WTC11 (cell line): ENCODE data around the gene ZNF415. TPM values are rescaled to one million over a fixed set of nuclear protein-coding genes. Genes with fewer than 3 reads are reported as not detected.

Source experiments
- ATAC-seq: fragments of 200-7000 bp; cut with Tn5 transposase; 2 replicates; pipeline ENCODE4 v1.10.0; 2021; ENCODE audit warnings: mild to moderate bottlenecking, moderate library complexity
- CTCF ChIA-PET: fragments of 300-600 bp; sonication (Branson Sonifier 250); formaldehyde crosslinking; loops from one replicate; lab custom pipeline; 2021; ENCODE audit warnings: antibody characterized with exemption; lab: Charles Lee
- POLR2A ChIA-PET: fragments of 350-600 bp; sonication (Branson Sonifier 250); formaldehyde crosslinking; loops from one replicate; lab custom pipeline; 2021; ENCODE audit warnings: antibody characterized with exemption; lab: Charles Lee
- DNase-seq: peaks from one replicate; pipeline ENCODE4 v3.0.0; 2021; ENCODE audit warnings: low spot score
- H3K27ac Mint-ChIP-seq: 2 replicates; pipeline ENCODE4 v1.8.0; 2021; ENCODE audit warnings: mixed read lengths
- H3K27me3 Mint-ChIP-seq: 2 replicates; pipeline ENCODE4 v1.8.0; 2021; ENCODE audit warnings: low read depth, mild to moderate bottlenecking, moderate library complexity, mixed read lengths
- H3K36me3 Mint-ChIP-seq: 2 replicates; pipeline ENCODE4 v1.8.0; 2021; ENCODE audit warnings: mixed read lengths
- H3K4me1 Mint-ChIP-seq: 2 replicates; pipeline ENCODE4 v1.8.0; 2022; ENCODE audit warnings: mixed read lengths
- H3K4me3 Mint-ChIP-seq: 2 replicates; pipeline ENCODE4 v1.8.0; 2021; ENCODE audit warnings: mild to moderate bottlenecking, moderate library complexity, mixed read lengths
- H3K9me3 Mint-ChIP-seq: 2 replicates; pipeline ENCODE4 v1.8.0; 2021; ENCODE audit warnings: mixed read lengths
- AFF4 ChIP-seq: sonication (generic); formaldehyde crosslinking; IDR thresholded peaks from 2 replicates; pipeline ENCODE4 v1.8.1; 2023; ENCODE audit warnings: mild to moderate bottlenecking, missing genetic modification reagents, borderline replicate concordance
- CREM ChIP-seq: sonication (generic); formaldehyde crosslinking; IDR thresholded peaks from 2 replicates; pipeline ENCODE4 v1.8.1; 2022; ENCODE audit warnings: mild to moderate bottlenecking, missing genetic modification reagents, moderate library complexity
- E2F4 ChIP-seq: sonication (generic); formaldehyde crosslinking; IDR thresholded peaks from 2 replicates; pipeline ENCODE4 v1.8.1; 2022; ENCODE audit warnings: low read depth, mild to moderate bottlenecking, moderate library complexity, missing genetic modification reagents, borderline replicate concordance
- HMGA2 ChIP-seq: fragments of 250-450 bp; sonication (Bioruptor Pico); IDR thresholded peaks from 2 replicates; pipeline ENCODE4 v1.4.0; 2021; ENCODE audit warnings: mild to moderate bottlenecking, moderate library complexity
- KAT7 ChIP-seq: sonication (generic); formaldehyde crosslinking; IDR thresholded peaks from 2 replicates; pipeline ENCODE4 v1.8.1; 2023; ENCODE audit warnings: missing genetic modification reagents, mild to moderate bottlenecking, borderline replicate concordance
- NFATC4 ChIP-seq: fragments of 250-450 bp; sonication (Bioruptor Pico); IDR thresholded peaks from 2 replicates; pipeline ENCODE4 v1.9.0; 2021; ENCODE audit warnings: mild to moderate bottlenecking
- NFYB ChIP-seq: sonication (generic); formaldehyde crosslinking; conservative IDR thresholded peaks from 2 replicates; pipeline ENCODE4 v1.8.0; 2022; ENCODE audit warnings: low read depth, missing genetic modification reagents
- NR2C2 ChIP-seq: sonication (generic); formaldehyde crosslinking; IDR thresholded peaks from 2 replicates; pipeline ENCODE4 v1.8.0; 2022; ENCODE audit warnings: mild to moderate bottlenecking, missing genetic modification reagents
- PRRX2 ChIP-seq: fragments of 250-450 bp; sonication (Bioruptor Pico); IDR thresholded peaks from 2 replicates; pipeline ENCODE4 v1.8.0; 2021; ENCODE audit warnings: mild to moderate bottlenecking
- RELA ChIP-seq: sonication (generic); formaldehyde crosslinking; IDR thresholded peaks from 2 replicates; pipeline ENCODE4 v1.8.1; 2022; ENCODE audit warnings: missing genetic modification reagents, mild to moderate bottlenecking, borderline replicate concordance
- RORB ChIP-seq: fragments of 250-450 bp; sonication (Bioruptor Pico); IDR thresholded peaks from 2 replicates; pipeline ENCODE4 v1.9.0; 2021; ENCODE audit warnings: mild to moderate bottlenecking
- SMAD4 ChIP-seq: sonication (generic); formaldehyde crosslinking; IDR thresholded peaks from 2 replicates; pipeline ENCODE4 v1.8.0; 2022; ENCODE audit warnings: mild to moderate bottlenecking, missing genetic modification reagents
- STAT6 ChIP-seq: sonication (generic); formaldehyde crosslinking; conservative IDR thresholded peaks from 2 replicates; pipeline ENCODE4 v1.8.1; 2023; ENCODE audit warnings: mild to moderate bottlenecking, low read depth, missing genetic modification reagents, moderate library complexity
- TP53 ChIP-seq: sonication (generic); formaldehyde crosslinking; IDR thresholded peaks from 2 replicates; pipeline ENCODE4 v1.8.1; 2023; ENCODE audit warnings: mild to moderate bottlenecking, missing genetic modification reagents
- total RNA-seq: library from RNA; stranded (reverse); gene quantifications from 3 replicates; pipeline ENCODE4 v1.2.3, GENCODE V29; 2021
- TF ChIP-seq, protein P1 (sequence below): sonication (generic); formaldehyde crosslinking; IDR thresholded peaks from 2 replicates; pipeline ENCODE4 v1.8.0; 2023; ENCODE audit warnings: missing genetic modification reagents, mild to moderate bottlenecking, borderline replicate concordance
- TF ChIP-seq, protein P2 (sequence below): fragments of 250-450 bp; sonication (Bioruptor Pico); conservative IDR thresholded peaks from 2 replicates; pipeline ENCODE4 v1.9.0; 2021; ENCODE audit warnings: mild to moderate bottlenecking
- TF ChIP-seq, protein P3 (sequence below): sonication (generic); formaldehyde crosslinking; IDR thresholded peaks from 2 replicates; pipeline ENCODE4 v1.8.1; 2023; ENCODE audit warnings: mild to moderate bottlenecking, missing genetic modification reagents, moderate library complexity
- TF ChIP-seq, protein P4 (sequence below): sonication (generic); formaldehyde crosslinking; IDR thresholded peaks from 2 replicates; pipeline ENCODE4 v1.8.1; 2023; ENCODE audit warnings: mild to moderate bottlenecking, missing genetic modification reagents
- TF ChIP-seq, protein P5 (sequence below): sonication (generic); formaldehyde crosslinking; IDR thresholded peaks from 2 replicates; pipeline ENCODE4 v1.8.1; 2023; ENCODE audit warnings: mild to moderate bottlenecking, missing genetic modification reagents

ZNF415 gene
- total RNA-seq, 1 experiment from 2014 or later = 11.2 TPM

DNA sequence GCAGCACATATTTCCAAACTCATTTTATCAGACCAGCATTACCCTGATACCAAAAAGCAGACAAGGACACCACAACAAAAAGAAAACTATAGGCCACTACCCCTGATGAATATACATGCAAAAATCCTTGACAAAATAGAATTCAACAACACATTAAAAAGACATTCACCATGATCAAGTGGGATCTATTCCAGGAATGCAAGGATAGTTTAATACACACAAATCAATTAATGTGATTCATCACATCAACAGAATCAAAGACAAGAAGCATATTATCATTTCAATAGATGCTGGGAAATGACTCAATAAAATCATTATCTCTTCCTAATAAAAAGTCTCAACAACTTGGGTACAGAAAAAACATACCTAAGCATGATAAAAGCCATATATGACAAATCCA is 14.9 kb upstream of the ZNF415 start:
- peaks cover 54% of the 10 kb centered on the region for H3K9me3 Mint-ChIP-seq
- H3K36me3 Mint-ChIP-seq = peaks cover 85% of the 10 kb centered on the region
- DNase-seq (no peak), ATAC-seq (no peak)
- H3K4me3 Mint-ChIP-seq = no peak overlapping the region
- no peak overlapping the region for H3K27ac Mint-ChIP-seq
- no peaks in the 10 kb centered on the region for H3K27me3 Mint-ChIP-seq
- POLR2A ChIA-PET = no interaction called here
- H3K4me1 Mint-ChIP-seq = no peaks in the 10 kb centered on the region
- CTCF ChIA-PET = interaction anchor here (1.1 to 1.5 kb wide), 1 partner anchor 71 kb away, joined by 3 to 6 read pairs; no protein-coding TSS in a partner anchor
- TF ChIP-seq, protein P1, sequence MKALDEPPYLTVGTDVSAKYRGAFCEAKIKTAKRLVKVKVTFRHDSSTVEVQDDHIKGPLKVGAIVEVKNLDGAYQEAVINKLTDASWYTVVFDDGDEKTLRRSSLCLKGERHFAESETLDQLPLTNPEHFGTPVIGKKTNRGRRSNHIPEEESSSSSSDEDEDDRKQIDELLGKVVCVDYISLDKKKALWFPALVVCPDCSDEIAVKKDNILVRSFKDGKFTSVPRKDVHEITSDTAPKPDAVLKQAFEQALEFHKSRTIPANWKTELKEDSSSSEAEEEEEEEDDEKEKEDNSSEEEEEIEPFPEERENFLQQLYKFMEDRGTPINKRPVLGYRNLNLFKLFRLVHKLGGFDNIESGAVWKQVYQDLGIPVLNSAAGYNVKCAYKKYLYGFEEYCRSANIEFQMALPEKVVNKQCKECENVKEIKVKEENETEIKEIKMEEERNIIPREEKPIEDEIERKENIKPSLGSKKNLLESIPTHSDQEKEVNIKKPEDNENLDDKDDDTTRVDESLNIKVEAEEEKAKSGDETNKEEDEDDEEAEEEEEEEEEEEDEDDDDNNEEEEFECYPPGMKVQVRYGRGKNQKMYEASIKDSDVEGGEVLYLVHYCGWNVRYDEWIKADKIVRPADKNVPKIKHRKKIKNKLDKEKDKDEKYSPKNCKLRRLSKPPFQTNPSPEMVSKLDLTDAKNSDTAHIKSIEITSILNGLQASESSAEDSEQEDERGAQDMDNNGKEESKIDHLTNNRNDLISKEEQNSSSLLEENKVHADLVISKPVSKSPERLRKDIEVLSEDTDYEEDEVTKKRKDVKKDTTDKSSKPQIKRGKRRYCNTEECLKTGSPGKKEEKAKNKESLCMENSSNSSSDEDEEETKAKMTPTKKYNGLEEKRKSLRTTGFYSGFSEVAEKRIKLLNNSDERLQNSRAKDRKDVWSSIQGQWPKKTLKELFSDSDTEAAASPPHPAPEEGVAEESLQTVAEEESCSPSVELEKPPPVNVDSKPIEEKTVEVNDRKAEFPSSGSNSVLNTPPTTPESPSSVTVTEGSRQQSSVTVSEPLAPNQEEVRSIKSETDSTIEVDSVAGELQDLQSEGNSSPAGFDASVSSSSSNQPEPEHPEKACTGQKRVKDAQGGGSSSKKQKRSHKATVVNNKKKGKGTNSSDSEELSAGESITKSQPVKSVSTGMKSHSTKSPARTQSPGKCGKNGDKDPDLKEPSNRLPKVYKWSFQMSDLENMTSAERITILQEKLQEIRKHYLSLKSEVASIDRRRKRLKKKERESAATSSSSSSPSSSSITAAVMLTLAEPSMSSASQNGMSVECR (CRISPR knock-in tag) = no peak
- no peak for TF ChIP-seq SMAD4
- no peak for TF ChIP-seq RORB (CRISPR knock-in tag)
- TF ChIP-seq RELA (CRISPR knock-in tag) = no peak
- TF ChIP-seq, protein P2, sequence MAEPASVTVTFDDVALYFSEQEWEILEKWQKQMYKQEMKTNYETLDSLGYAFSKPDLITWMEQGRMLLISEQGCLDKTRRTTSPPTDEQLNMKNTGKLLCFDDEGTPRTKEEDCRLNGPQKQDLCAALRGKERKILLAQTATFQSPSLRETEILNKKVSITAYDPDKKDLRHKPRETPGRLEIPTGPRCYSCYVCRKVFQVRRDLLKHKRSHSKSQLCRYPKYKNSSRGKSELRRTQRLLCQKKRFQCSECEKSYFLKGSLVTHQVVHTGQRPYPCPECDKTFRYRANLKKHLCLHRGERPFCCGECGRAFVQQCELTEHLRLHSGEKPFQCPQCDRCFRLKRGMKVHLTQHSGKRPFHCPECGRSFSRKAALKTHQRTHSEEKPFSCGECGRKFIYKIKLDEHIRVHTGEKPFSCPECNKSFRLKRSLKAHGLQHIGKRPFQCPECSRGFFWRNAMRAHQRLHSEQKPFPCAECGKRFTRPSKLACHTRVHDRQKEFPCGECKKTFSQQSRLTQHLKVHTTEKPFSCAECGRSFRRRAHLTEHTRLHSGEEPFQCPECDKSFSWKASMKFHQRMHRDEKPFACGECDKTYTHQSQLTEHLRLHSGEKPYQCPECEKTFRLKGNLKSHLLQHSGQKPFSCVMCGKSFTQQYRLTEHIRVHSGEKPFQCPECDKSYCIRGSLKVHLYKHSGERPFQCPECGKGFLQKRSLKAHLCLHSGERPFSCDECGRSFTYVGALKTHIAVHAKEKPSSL (CRISPR knock-in tag) = no peak
- no peak for TF ChIP-seq E2F4 (CRISPR knock-in tag)
- TF ChIP-seq KAT7 (CRISPR knock-in tag) = no peak
- no peak for TF ChIP-seq PRRX2 (CRISPR knock-in tag)
- no peak for TF ChIP-seq NFATC4
- TF ChIP-seq CREM (CRISPR knock-in tag) = no peak
- TF ChIP-seq NR2C2 = no peak
- TF ChIP-seq NFYB (CRISPR knock-in tag) = no peak
- TF ChIP-seq STAT6 (CRISPR knock-in tag) = no peak
- no peak for TF ChIP-seq TP53 (CRISPR knock-in tag)
- TF ChIP-seq, protein P3, sequence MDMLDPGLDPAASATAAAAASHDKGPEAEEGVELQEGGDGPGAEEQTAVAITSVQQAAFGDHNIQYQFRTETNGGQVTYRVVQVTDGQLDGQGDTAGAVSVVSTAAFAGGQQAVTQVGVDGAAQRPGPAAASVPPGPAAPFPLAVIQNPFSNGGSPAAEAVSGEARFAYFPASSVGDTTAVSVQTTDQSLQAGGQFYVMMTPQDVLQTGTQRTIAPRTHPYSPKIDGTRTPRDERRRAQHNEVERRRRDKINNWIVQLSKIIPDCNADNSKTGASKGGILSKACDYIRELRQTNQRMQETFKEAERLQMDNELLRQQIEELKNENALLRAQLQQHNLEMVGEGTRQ (CRISPR knock-in tag) = no peak
- TF ChIP-seq AFF4 (CRISPR knock-in tag) = no peak
- TF ChIP-seq, protein P4, sequence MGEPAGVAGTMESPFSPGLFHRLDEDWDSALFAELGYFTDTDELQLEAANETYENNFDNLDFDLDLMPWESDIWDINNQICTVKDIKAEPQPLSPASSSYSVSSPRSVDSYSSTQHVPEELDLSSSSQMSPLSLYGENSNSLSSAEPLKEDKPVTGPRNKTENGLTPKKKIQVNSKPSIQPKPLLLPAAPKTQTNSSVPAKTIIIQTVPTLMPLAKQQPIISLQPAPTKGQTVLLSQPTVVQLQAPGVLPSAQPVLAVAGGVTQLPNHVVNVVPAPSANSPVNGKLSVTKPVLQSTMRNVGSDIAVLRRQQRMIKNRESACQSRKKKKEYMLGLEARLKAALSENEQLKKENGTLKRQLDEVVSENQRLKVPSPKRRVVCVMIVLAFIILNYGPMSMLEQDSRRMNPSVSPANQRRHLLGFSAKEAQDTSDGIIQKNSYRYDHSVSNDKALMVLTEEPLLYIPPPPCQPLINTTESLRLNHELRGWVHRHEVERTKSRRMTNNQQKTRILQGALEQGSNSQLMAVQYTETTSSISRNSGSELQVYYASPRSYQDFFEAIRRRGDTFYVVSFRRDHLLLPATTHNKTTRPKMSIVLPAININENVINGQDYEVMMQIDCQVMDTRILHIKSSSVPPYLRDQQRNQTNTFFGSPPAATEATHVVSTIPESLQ (CRISPR knock-in tag) = no peak
- TF ChIP-seq HMGA2 (CRISPR knock-in tag) = no peak
- TF ChIP-seq, protein P5, sequence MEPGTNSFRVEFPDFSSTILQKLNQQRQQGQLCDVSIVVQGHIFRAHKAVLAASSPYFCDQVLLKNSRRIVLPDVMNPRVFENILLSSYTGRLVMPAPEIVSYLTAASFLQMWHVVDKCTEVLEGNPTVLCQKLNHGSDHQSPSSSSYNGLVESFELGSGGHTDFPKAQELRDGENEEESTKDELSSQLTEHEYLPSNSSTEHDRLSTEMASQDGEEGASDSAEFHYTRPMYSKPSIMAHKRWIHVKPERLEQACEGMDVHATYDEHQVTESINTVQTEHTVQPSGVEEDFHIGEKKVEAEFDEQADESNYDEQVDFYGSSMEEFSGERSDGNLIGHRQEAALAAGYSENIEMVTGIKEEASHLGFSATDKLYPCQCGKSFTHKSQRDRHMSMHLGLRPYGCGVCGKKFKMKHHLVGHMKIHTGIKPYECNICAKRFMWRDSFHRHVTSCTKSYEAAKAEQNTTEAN = no peak
